ENCODE results near the gene DAZL. TPM values are rescaled to one million over a fixed set of nuclear protein-coding genes. Genes with fewer than 3 reads are reported as not detected.

Gene DAZL
- total RNA-seq, 1 experiment from 2014 or later, result 0.04 TPM

GRCh38 chr3:16545413-16546185 lies 59.6 kb downstream of the DAZL start:
- BruUV-seq (replicated peaks), result no TSS peak
- intact Hi-C loops (cut with micrococcal nuclease), result no loop called here
- no peaks in the 10 kb centered on the region for H3K36me3 ChIP-seq (ENCODE audit: low read depth, low read length)

GRCh38 chr3:16543242-16543864 lies 61.9 kb downstream of the DAZL start:
- TF ChIP-seq EZH2phosphoT487 (IDR thresholded peaks at IDR 0.05; ENCODE audit: borderline replicate concordance, low read length), result no peak
- no peak for TF ChIP-seq EZH2 (IDR thresholded peaks at IDR 0.05; ENCODE audit: low read length, unreplicated experiment)
- TF ChIP-seq CTCF (conservative IDR thresholded peaks at IDR 0.05; ENCODE audit: low read depth, low read length), result no peak
- DNase-seq, result no peak
- intact Hi-C loops (cut with micrococcal nuclease), result no loop called here
- H4K20me1 ChIP-seq (ENCODE audit: low read length), result no peaks in the 10 kb centered on the region
- no peaks in the 10 kb centered on the region for H3F3A ChIP-seq (ENCODE audit: low read length, unreplicated experiment)
- no TSS peak for BruUV-seq (replicated peaks)
- no peak overlapping the region for H3K9ac ChIP-seq (ENCODE audit: low read length)
- H3K4me2 ChIP-seq (ENCODE audit: low read length), result no peak overlapping the region
- no peak overlapping the region for H3K27ac ChIP-seq (ENCODE audit: low read length)
- ATAC-seq, result no peak
- H3K4me1 ChIP-seq (ENCODE audit: insufficient read depth, low read length), result peaks cover under 1% of the 10 kb centered on the region
- H3K36me3 ChIP-seq (ENCODE audit: low read depth, low read length), result no peaks in the 10 kb centered on the region
- no peaks in the 10 kb centered on the region for H3K9me2 ChIP-seq (replicated peaks; ENCODE audit: low read length)
- ChIA-PET POLR2A (ENCODE audit: unreplicated experiment) (no interaction called here), CTCF (no interaction called here)
- H3K4me3 ChIP-seq (ENCODE audit: low read length), result no peak overlapping the region
- H3K9me3 ChIP-seq (ENCODE audit: low read length), result no peaks in the 10 kb centered on the region
- H2AFZ ChIP-seq (ENCODE audit: low read length), result no peak overlapping the region
- H3K27me3 ChIP-seq (ENCODE audit: low read length), result peaks cover 52% of the 10 kb centered on the region
- no peaks in the 10 kb centered on the region for H3K79me2 ChIP-seq (ENCODE audit: low read length)

More at GRCh38 chr3:16545413-16546185, 59.6 kb downstream of the DAZL start:
- no peaks in the 10 kb centered on the region for H3F3A ChIP-seq (ENCODE audit: low read length, unreplicated experiment)
- no peaks in the 10 kb centered on the region for H3K9me3 ChIP-seq (ENCODE audit: low read length)
- H3K9ac ChIP-seq (ENCODE audit: low read length), result no peak overlapping the region
- DNase-seq (no peak), ATAC-seq (no peak)
- no peak overlapping the region for H3K4me2 ChIP-seq (ENCODE audit: low read length)
- POLR2A ChIA-PET (ENCODE audit: unreplicated experiment), result no interaction called here
- H3K4me3 ChIP-seq (ENCODE audit: low read length), result no peak overlapping the region
- H2AFZ ChIP-seq (ENCODE audit: low read length), result no peak overlapping the region
- CTCF ChIA-PET, result no interaction called here
- H3K79me2 ChIP-seq (ENCODE audit: low read length), result no peaks in the 10 kb centered on the region
- no peak for TF ChIP-seq EZH2 (IDR thresholded peaks at IDR 0.05; ENCODE audit: low read length, unreplicated experiment)
- TF ChIP-seq CTCF (conservative IDR thresholded peaks at IDR 0.05; ENCODE audit: low read depth, low read length), result no peak
- TF ChIP-seq EZH2phosphoT487 (IDR thresholded peaks at IDR 0.05; ENCODE audit: borderline replicate concordance, low read length), result no peak
- no peaks in the 10 kb centered on the region for H4K20me1 ChIP-seq (ENCODE audit: low read length)
- H3K27me3 ChIP-seq (ENCODE audit: low read length), result peaks cover 35% of the 10 kb centered on the region
- H3K4me1 ChIP-seq (ENCODE audit: insufficient read depth, low read length), result peaks cover 8% of the 10 kb centered on the region
- H3K27ac ChIP-seq (ENCODE audit: low read length), result no peak overlapping the region
- no peaks in the 10 kb centered on the region for H3K9me2 ChIP-seq (replicated peaks; ENCODE audit: low read length)

- ATAC-seq, result no peak
- no peak overlapping the region for H3K27ac ChIP-seq (ENCODE audit: low read length)
- no peaks in the 10 kb centered on the region for H3K9me2 ChIP-seq (replicated peaks; ENCODE audit: low read length)
- peaks cover 46% of the 10 kb centered on the region for H3K27me3 ChIP-seq (ENCODE audit: low read length)
- H3K79me2 ChIP-seq (ENCODE audit: low read length), result no peaks in the 10 kb centered on the region
- CTCF ChIA-PET, result no interaction called here
- intact Hi-C loops (cut with micrococcal nuclease), result no loop called here
- H3F3A ChIP-seq (ENCODE audit: low read length, unreplicated experiment), result no peaks in the 10 kb centered on the region
- no peak for DNase-seq
- no peaks in the 10 kb centered on the region for H3K36me3 ChIP-seq (ENCODE audit: low read depth, low read length)
- no peaks in the 10 kb centered on the region for H3K9me3 ChIP-seq (ENCODE audit: low read length)
- no peak overlapping the region for H2AFZ ChIP-seq (ENCODE audit: low read length)
- H3K4me1 ChIP-seq (ENCODE audit: insufficient read depth, low read length), result no peaks in the 10 kb centered on the region
- BruUV-seq (replicated peaks), result no TSS peak
- H4K20me1 ChIP-seq (ENCODE audit: low read length), result no peaks in the 10 kb centered on the region
- no peak for TF ChIP-seq EZH2phosphoT487 (IDR thresholded peaks at IDR 0.05; ENCODE audit: borderline replicate concordance, low read length)
- TF ChIP-seq CTCF (conservative IDR thresholded peaks at IDR 0.05; ENCODE audit: low read depth, low read length), result no peak
- TF ChIP-seq EZH2 (IDR thresholded peaks at IDR 0.05; ENCODE audit: low read length, unreplicated experiment), result no peak
- no peak overlapping the region for H3K4me3 ChIP-seq (ENCODE audit: low read length)
- no peak overlapping the region for H3K9ac ChIP-seq (ENCODE audit: low read length)
- POLR2A ChIA-PET (ENCODE audit: unreplicated experiment), result no interaction called here
- no peak overlapping the region for H3K4me2 ChIP-seq (ENCODE audit: low read length)
Measured at GRCh38 chr3:16538507-16538906, 66.7 kb downstream of the DAZL start.
